Urinary bladder (tissue), 4 donors: Measurements from ENCODE around the gene MXI1. TPM values are rescaled to one million over a fixed set of nuclear protein-coding genes. Genes with fewer than 3 reads are reported as not detected.

Experiments used
- DNase-seq: peaks from one replicate; pipeline ENCODE4 v3.0.0-alpha.2; 2015; ENCODE audit errors: extremely low spot score
- H3K27ac ChIP-seq: one replicate; pipeline ENCODE4 v1.5.1; 2013; ENCODE audit warnings: low read depth, mild to moderate bottlenecking, moderate library complexity
- H3K36me3 ChIP-seq: one replicate; pipeline ENCODE4 v1.6.1; 2013; ENCODE audit warnings: mild to moderate bottlenecking, moderate library complexity; ENCODE audit not compliant: insufficient read depth
- H3K4me1 ChIP-seq: one replicate; pipeline ENCODE4 v1.6.1; 2013; ENCODE audit warnings: mild to moderate bottlenecking, moderate library complexity; ENCODE audit not compliant: insufficient read depth
- H3K4me3 ChIP-seq: one replicate; pipeline ENCODE4 v1.5.1; 2013; ENCODE audit warnings: low read depth, low read length
- WGBS: extraction: QIAGEN DNeasy Blood & Tissue Kit; methylation state at CpG from one replicate; pipeline ENCODE4 v1.1.7; 2013; 5-methylcytosine and 5-hydroxymethylcytosine counted together
- polyA plus RNA-seq: library from polyadenylated mRNA; stranded (reverse); fragments of 200-250 nt; gene quantifications from one replicate; pipeline ENCODE4 v1.2.3, GENCODE V29; 2013
- total RNA-seq: library from RNA; depleted of rRNA; stranded (reverse); fragments of >200 nt; gene quantifications from one replicate; pipeline ENCODE4 v1.2.3, GENCODE V29; 2014
- donor health status: healthy with polysubstance abuse.
- donor health status: healthy.

Gene MXI1
- total and polyA plus RNA-seq, 2 donors = 30.7 to 51.6 TPM

- no peaks in the 10 kb centered on the region for H3K4me1 ChIP-seq
- DNase-seq = no peak
- H3K27ac ChIP-seq = no peak overlapping the region
- no peaks in the 10 kb centered on the region for H3K36me3 ChIP-seq
- 58% methylated on average over 4 of the region's 4 CpGs for WGBS
- no peak overlapping the region for H3K4me3 ChIP-seq
Observed at GRCh38 chr10:110273474-110273873, 66.1 kb downstream of the MXI1 start.

GRCh38 chr10:110274072-110274627 lies 66.7 kb downstream of the MXI1 start:
- no peaks in the 10 kb centered on the region for H3K4me1 ChIP-seq
- H3K27ac ChIP-seq = no peak overlapping the region
- DNase-seq = no peak
- H3K4me3 ChIP-seq = no peak overlapping the region
- H3K36me3 ChIP-seq = no peaks in the 10 kb centered on the region

GRCh38 chr10:110274647-110275046 lies 67.2 kb downstream of the MXI1 start:
- 95% methylated on average over 6 of the region's 6 CpGs for WGBS
- Histone ChIP-seq H3K4me3 (no peak overlapping the region), H3K27ac (no peak overlapping the region), H3K4me1 (no peaks in the 10 kb centered on the region), H3K36me3 (no peaks in the 10 kb centered on the region)
- no peak for DNase-seq

GRCh38 chr10:110275128-110275729 lies 67.8 kb downstream of the MXI1 start:
- H3K4me3 ChIP-seq = no peak overlapping the region
- WGBS = 60% methylated on average over 2 of the region's 2 CpGs
- H3K4me1 ChIP-seq = no peaks in the 10 kb centered on the region
- no peaks in the 10 kb centered on the region for H3K36me3 ChIP-seq
- DNase-seq = no peak
- no peak overlapping the region for H3K27ac ChIP-seq

- no peak overlapping the region for H3K27ac ChIP-seq
- H3K4me3 ChIP-seq = no peak overlapping the region
- H3K36me3 ChIP-seq = no peaks in the 10 kb centered on the region
- no peaks in the 10 kb centered on the region for H3K4me1 ChIP-seq
- WGBS = 98% methylated on average over 5 of the region's 5 CpGs
- DNase-seq = no peak
Observed at GRCh38 chr10:110276603-110277002, 69.2 kb downstream of the MXI1 start.

GRCh38 chr10:110277591-110277990 lies 70.2 kb downstream of the MXI1 start:
- Histone ChIP-seq H3K4me3 (no peak overlapping the region), H3K36me3 (no peaks in the 10 kb centered on the region), H3K27ac (no peak overlapping the region), H3K4me1 (no peaks in the 10 kb centered on the region)
- WGBS = 97% methylated on average over 2 of the region's 2 CpGs
- no peak for DNase-seq

GRCh38 chr10:110278562-110279406 lies 71.4 kb downstream of the MXI1 start:
- H3K36me3 ChIP-seq = no peaks in the 10 kb centered on the region
- no peak overlapping the region for H3K4me3 ChIP-seq
- no peaks in the 10 kb centered on the region for H3K4me1 ChIP-seq
- WGBS = 74% methylated on average over 7 of the region's 7 CpGs
- H3K27ac ChIP-seq = no peak overlapping the region
- DNase-seq = no peak

- DNase-seq = peak; percentile 37
- Histone ChIP-seq H3K4me1 (no peaks in the 10 kb centered on the region), H3K4me3 (no peak overlapping the region), H3K27ac (no peak overlapping the region), H3K36me3 (no peaks in the 10 kb centered on the region)
- WGBS = 33% methylated on average over 6 of the region's 6 CpGs
Observed at GRCh38 chr10:110279407-110279986, 72.1 kb downstream of the MXI1 start.

GRCh38 chr10:110284262-110284661 lies 76.9 kb downstream of the MXI1 start:
- H3K4me3 ChIP-seq = no peak overlapping the region
- whole genome bisulfite sequencing = 95% methylated on average over 3 of the region's 3 CpGs

GRCh38 chr10:110285501-110285900 lies 78.1 kb downstream of the MXI1 start:
- DNase-seq = no peak
- Histone ChIP-seq H3K4me3 (no peak overlapping the region), H3K36me3 (peaks cover 2% of the 10 kb centered on the region), H3K4me1 (no peaks in the 10 kb centered on the region), H3K27ac (no peak overlapping the region)
- WGBS = 96% methylated on average over 2 of the region's 2 CpGs

More at GRCh38 chr10:110284262-110284661, 76.9 kb downstream of the MXI1 start:
- Histone ChIP-seq H3K36me3 (no peaks in the 10 kb centered on the region), H3K27ac (no peak overlapping the region), H3K4me1 (no peaks in the 10 kb centered on the region)
- no peak for DNase-seq

- Histone ChIP-seq H3K36me3 (peaks cover 2% of the 10 kb centered on the region), H3K4me3 (no peak overlapping the region), H3K4me1 (no peaks in the 10 kb centered on the region), H3K27ac (no peak overlapping the region)
- DNase-seq = no peak
- 86% methylated on average over 2 of the region's 2 CpGs for WGBS
Observed at GRCh38 chr10:110286841-110287240, 79.4 kb downstream of the MXI1 start.

GRCh38 chr10:110296966-110297365 lies 89.6 kb downstream of the MXI1 start:
- 87% methylated on average over 1 of the region's 1 CpG for WGBS
- H3K4me1 ChIP-seq = no peaks in the 10 kb centered on the region
- H3K4me3 ChIP-seq = no peak overlapping the region
- H3K36me3 ChIP-seq = peaks cover 7% of the 10 kb centered on the region
- no peak overlapping the region for H3K27ac ChIP-seq
- DNase-seq = no peak

- H3K4me3 ChIP-seq = no peak overlapping the region
- peaks cover 7% of the 10 kb centered on the region for H3K36me3 ChIP-seq
- H3K27ac ChIP-seq = no peak overlapping the region
- no peaks in the 10 kb centered on the region for H3K4me1 ChIP-seq
- no peak for DNase-seq
- 37% methylated on average over 5 of the region's 5 CpGs for WGBS
Observed at GRCh38 chr10:110300486-110300986, 93.1 kb downstream of the MXI1 start.
